ENCODE results near the gene ELFN1.

The ELFN1 gene

GRCh38 chr7:1632916-1633785, 36.9 kb upstream of the ELFN1 start:
- TF ChIP-seq, protein P1, sequence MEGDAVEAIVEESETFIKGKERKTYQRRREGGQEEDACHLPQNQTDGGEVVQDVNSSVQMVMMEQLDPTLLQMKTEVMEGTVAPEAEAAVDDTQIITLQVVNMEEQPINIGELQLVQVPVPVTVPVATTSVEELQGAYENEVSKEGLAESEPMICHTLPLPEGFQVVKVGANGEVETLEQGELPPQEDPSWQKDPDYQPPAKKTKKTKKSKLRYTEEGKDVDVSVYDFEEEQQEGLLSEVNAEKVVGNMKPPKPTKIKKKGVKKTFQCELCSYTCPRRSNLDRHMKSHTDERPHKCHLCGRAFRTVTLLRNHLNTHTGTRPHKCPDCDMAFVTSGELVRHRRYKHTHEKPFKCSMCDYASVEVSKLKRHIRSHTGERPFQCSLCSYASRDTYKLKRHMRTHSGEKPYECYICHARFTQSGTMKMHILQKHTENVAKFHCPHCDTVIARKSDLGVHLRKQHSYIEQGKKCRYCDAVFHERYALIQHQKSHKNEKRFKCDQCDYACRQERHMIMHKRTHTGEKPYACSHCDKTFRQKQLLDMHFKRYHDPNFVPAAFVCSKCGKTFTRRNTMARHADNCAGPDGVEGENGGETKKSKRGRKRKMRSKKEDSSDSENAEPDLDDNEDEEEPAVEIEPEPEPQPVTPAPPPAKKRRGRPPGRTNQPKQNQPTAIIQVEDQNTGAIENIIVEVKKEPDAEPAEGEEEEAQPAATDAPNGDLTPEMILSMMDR (IDR thresholded peaks at IDR 0.05; ENCODE audit: low read depth, low read length): no peak
- Histone ChIP-seq H3K27me3 (ENCODE audit: insufficient read depth, low read depth, severe bottlenecking) (no peaks in the 10 kb centered on the region), H3K36me3 (no peaks in the 10 kb centered on the region), H3K4me3 (ENCODE audit: low read depth, low read length) (no peak overlapping the region), H3K27ac (peak overlapping the region; percentile 53), H3K9me3 (ENCODE audit: severe bottlenecking) (peaks cover 23% of the 10 kb centered on the region)
- peak; percentile 35 for DNase-seq

GRCh38 chr7:1635401-1635800, 34.7 kb upstream of the ELFN1 start:
- Histone ChIP-seq H3K36me3 (no peaks in the 10 kb centered on the region), H3K9me3 (ENCODE audit: severe bottlenecking) (peaks cover 21% of the 10 kb centered on the region), H3K27me3 (ENCODE audit: insufficient read depth, low read depth, severe bottlenecking) (no peaks in the 10 kb centered on the region), H3K4me3 (ENCODE audit: low read depth, low read length) (no peak overlapping the region), H3K27ac (no peak overlapping the region)
- no peak for DNase-seq
- TF ChIP-seq, protein P1 (IDR thresholded peaks at IDR 0.05; ENCODE audit: low read depth, low read length): no peak

GRCh38 chr7:1637155-1637554, 32.9 kb upstream of the ELFN1 start:
- H3K36me3 ChIP-seq: no peaks in the 10 kb centered on the region
- TF ChIP-seq, protein P1 (IDR thresholded peaks at IDR 0.05; ENCODE audit: low read depth, low read length): no peak
- no peaks in the 10 kb centered on the region for H3K27me3 ChIP-seq (ENCODE audit: insufficient read depth, low read depth, severe bottlenecking)
- peaks cover 21% of the 10 kb centered on the region for H3K9me3 ChIP-seq (ENCODE audit: severe bottlenecking)
- H3K4me3 ChIP-seq (ENCODE audit: low read depth, low read length): no peak overlapping the region
- no peak for DNase-seq
- H3K27ac ChIP-seq: no peak overlapping the region

DNA sequence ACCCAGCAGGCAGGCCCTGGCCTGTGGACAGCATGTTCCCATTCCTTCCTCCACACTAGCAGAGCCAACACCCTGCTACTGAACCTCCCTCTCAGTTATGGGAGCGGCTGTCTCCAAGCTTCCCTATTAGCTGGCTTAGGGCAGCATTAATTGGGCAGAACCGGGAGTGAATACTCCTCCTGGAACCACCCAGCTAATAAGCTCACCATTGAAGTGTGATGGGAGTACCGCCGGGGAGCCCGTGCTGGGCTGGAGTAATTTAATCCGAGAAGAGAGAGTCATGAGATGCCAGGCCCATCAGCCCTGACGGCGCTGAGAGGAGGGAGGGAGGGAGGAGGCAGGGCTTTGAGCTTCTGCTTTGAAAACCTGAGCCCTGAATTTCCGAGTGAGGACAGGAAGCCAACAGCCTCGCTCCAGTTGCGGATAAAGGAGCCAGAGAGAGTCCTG, 31.8 kb upstream of the ELFN1 start:
- DNase-seq: peak; percentile 88
- H3K27ac ChIP-seq: peak overlapping the region; percentile 65
- peaks cover 21% of the 10 kb centered on the region for H3K9me3 ChIP-seq (ENCODE audit: severe bottlenecking)
- no peak overlapping the region; the same call in 1 of the 2 replicates for H3K4me3 ChIP-seq (ENCODE audit: low read depth, low read length)
- no peaks in the 10 kb centered on the region for H3K27me3 ChIP-seq (ENCODE audit: insufficient read depth, low read depth, severe bottlenecking)
- H3K36me3 ChIP-seq: no peaks in the 10 kb centered on the region
- TF ChIP-seq, protein P1 (IDR thresholded peaks at IDR 0.05; ENCODE audit: low read depth, low read length): no peak

DNA sequence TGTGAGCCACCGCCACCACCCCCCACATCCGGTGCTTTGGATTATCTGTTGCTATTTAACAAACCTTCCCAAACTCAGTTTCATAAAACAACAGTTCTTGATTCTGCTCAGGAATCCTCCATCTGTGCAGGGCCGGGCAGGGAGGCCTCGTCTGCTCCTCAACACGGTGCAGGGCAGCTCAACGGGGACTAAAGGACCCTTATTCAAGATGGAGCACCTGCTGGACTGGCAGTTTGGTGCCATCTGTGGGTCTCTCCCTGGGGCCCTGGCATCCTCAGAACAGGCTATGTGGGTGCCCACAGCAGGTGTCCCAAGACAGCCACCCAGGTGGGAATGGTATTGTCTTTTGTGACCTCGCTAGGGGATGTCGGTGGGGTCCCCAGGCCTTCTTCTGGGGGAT, 31.0 kb upstream of the ELFN1 start:
- H3K27me3 ChIP-seq (ENCODE audit: insufficient read depth, low read depth, severe bottlenecking): no peaks in the 10 kb centered on the region

More for the DNA sequence above, 31.0 kb upstream of the ELFN1 start:
- Histone ChIP-seq H3K27ac (peak overlapping the region; percentile 65), H3K36me3 (no peaks in the 10 kb centered on the region), H3K9me3 (ENCODE audit: severe bottlenecking) (peaks cover 21% of the 10 kb centered on the region), H3K4me3 (ENCODE audit: low read depth, low read length) (no peak overlapping the region)
- no peak for DNase-seq
- TF ChIP-seq, protein P1 (IDR thresholded peaks at IDR 0.05; ENCODE audit: low read depth, low read length): no peak
